GM10266 (cell line): ENCODE data around the gene TRIM8.

Experiments used
- DNase-seq: peaks from one replicate; pipeline ENCODE4 v3.0.0; 2012; ENCODE audit errors: extremely low spot score
- CTCF ChIP-seq: IDR thresholded peaks from 2 replicates; pipeline ENCODE4 v1.5.1; 2012; ENCODE audit warnings: mild to moderate bottlenecking, low read depth; ENCODE audit not compliant: control insufficient read depth, insufficient read depth; ENCODE audit errors: missing control alignments

Gene TRIM8

GRCh38 chr10:102599565-102600327, 44.5 kb upstream of the TRIM8 start:
- no peak for DNase-seq
- no peak for TF ChIP-seq CTCF

GRCh38 chr10:102600816-102601215, 43.5 kb upstream of the TRIM8 start:
- DNase-seq, result no peak
- no peak for TF ChIP-seq CTCF

- no peak for TF ChIP-seq CTCF
- DNase-seq, result no peak
Observed at GRCh38 chr10:102601639-102602038, 42.6 kb upstream of the TRIM8 start.

GRCh38 chr10:102602272-102603045, 41.8 kb upstream of the TRIM8 start:
- TF ChIP-seq CTCF, result no peak
- DNase-seq, result no peak

- no peak for TF ChIP-seq CTCF
- DNase-seq, result no peak
Observed at GRCh38 chr10:102603946-102604345, 40.3 kb upstream of the TRIM8 start.

- no peak for DNase-seq
Observed at GRCh38 chr10:102604439-102604841, 39.8 kb upstream of the TRIM8 start.

More at GRCh38 chr10:102604439-102604841, 39.8 kb upstream of the TRIM8 start:
- no peak for TF ChIP-seq CTCF
